ENCODE measurements around the gene NR4A1. TPM values are rescaled to one million over a fixed set of nuclear protein-coding genes. Genes with fewer than 3 reads are reported as not detected.

NR4A1 gene
- total and polyA plus RNA-seq, 2 of the 13 experiments (the other 11 are each of a cell fraction or from before 2014, with no cell fraction given), result 5.7 to 15.2 TPM

DNA sequence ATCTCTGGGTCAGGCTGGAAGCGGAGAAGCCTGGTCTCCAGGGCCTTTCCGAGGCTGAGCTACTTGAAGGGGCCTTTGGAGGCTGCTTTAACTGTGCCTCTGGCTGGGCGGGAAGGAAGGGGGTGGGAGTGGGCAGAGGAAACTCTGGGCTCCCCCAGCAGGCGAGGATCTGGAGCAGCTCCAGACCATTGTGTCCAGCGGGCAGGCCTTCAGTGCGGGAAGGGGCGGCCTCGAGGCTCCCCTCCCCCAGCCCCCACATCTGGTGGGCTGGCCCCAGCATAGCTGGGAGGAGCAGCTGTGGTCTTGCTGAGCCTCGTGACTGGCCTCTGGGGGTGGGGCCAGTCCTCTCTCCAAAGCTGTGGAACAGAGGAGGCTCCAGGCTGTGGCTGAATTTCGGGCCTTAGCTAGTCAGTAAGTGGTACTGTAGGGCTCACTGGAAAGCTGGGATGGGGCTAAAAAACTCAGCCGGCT is 41.1 kb upstream of the NR4A1 start (continued):
- TF ChIP-seq ZNF740 (CRISPR knock-in tag; IDR thresholded peaks at IDR 0.05) (no peak), ZNF781 (CRISPR knock-in tag; IDR thresholded peaks at IDR 0.05; ENCODE audit: borderline replicate concordance, not compliant biosample characterization) (no peak), RFXANK (CRISPR knock-in tag; IDR thresholded peaks at IDR 0.05) (no peak), ASH2L (IDR thresholded peaks at IDR 0.05; ENCODE audit: insufficient read length, low read depth, low read length) (no peak), ZNF30 (CRISPR knock-in tag; IDR thresholded peaks at IDR 0.05) (no peak), NR2F6 (IDR thresholded peaks at IDR 0.05) (no peak), NR2F6 (CRISPR knock-in tag; IDR thresholded peaks at IDR 0.05) (0 out of 2 replicates have a peak, but pooled peaks have one; percentile 18), ARID2 (CRISPR knock-in tag; IDR thresholded peaks at IDR 0.05; ENCODE audit: borderline replicate concordance) (no peak), CBX2 (IDR thresholded peaks at IDR 0.05; ENCODE audit: low read depth, low read length) (no peak), CBX2 (CRISPR knock-in tag; IDR thresholded peaks at IDR 0.05; ENCODE audit: low read depth) (no peak), ZNF546 (CRISPR knock-in tag; conservative IDR thresholded peaks at IDR 0.05) (0 out of 2 replicates have a peak, but pooled peaks have one; percentile 30), FOXM1 (CRISPR knock-in tag; IDR thresholded peaks at IDR 0.05) (no peak), ZNF557 (CRISPR knock-in tag; IDR thresholded peaks at IDR 0.05) (no peak), ZNF773 (CRISPR knock-in tag; IDR thresholded peaks at IDR 0.05; ENCODE audit: borderline replicate concordance) (no peak), PATZ1 (CRISPR knock-in tag; IDR thresholded peaks at IDR 0.05) (peak; percentile 97), ZBTB1 (CRISPR knock-in tag; IDR thresholded peaks at IDR 0.05; ENCODE audit: borderline replicate concordance) (no peak), ZNF432 (CRISPR knock-in tag; IDR thresholded peaks at IDR 0.05; ENCODE audit: borderline replicate concordance) (no peak), RNF2 (conservative IDR thresholded peaks at IDR 0.05; ENCODE audit: low read depth) (no peak), CREM (IDR thresholded peaks at IDR 0.05) (no peak), CREM (CRISPR knock-in tag; IDR thresholded peaks at IDR 0.05) (no peak), KLF13 (CRISPR knock-in tag; IDR thresholded peaks at IDR 0.05) (no peak), KDM1A (CRISPR knock-in tag; IDR thresholded peaks at IDR 0.05) (no peak)
- TF ChIP-seq, protein P1, sequence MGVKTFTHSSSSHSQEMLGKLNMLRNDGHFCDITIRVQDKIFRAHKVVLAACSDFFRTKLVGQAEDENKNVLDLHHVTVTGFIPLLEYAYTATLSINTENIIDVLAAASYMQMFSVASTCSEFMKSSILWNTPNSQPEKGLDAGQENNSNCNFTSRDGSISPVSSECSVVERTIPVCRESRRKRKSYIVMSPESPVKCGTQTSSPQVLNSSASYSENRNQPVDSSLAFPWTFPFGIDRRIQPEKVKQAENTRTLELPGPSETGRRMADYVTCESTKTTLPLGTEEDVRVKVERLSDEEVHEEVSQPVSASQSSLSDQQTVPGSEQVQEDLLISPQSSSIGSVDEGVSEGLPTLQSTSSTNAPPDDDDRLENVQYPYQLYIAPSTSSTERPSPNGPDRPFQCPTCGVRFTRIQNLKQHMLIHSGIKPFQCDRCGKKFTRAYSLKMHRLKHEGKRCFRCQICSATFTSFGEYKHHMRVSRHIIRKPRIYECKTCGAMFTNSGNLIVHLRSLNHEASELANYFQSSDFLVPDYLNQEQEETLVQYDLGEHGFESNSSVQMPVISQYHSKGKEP (CRISPR knock-in tag; IDR thresholded peaks at IDR 0.05), result no peak
- TF ChIP-seq, protein P2, sequence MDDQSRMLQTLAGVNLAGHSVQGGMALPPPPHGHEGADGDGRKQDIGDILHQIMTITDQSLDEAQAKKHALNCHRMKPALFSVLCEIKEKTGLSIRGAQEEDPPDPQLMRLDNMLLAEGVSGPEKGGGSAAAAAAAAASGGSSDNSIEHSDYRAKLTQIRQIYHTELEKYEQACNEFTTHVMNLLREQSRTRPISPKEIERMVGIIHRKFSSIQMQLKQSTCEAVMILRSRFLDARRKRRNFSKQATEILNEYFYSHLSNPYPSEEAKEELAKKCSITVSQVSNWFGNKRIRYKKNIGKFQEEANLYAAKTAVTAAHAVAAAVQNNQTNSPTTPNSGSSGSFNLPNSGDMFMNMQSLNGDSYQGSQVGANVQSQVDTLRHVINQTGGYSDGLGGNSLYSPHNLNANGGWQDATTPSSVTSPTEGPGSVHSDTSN (CRISPR knock-in tag; IDR thresholded peaks at IDR 0.05; ENCODE audit: borderline replicate concordance), result no peak
- TF ChIP-seq, protein P3, sequence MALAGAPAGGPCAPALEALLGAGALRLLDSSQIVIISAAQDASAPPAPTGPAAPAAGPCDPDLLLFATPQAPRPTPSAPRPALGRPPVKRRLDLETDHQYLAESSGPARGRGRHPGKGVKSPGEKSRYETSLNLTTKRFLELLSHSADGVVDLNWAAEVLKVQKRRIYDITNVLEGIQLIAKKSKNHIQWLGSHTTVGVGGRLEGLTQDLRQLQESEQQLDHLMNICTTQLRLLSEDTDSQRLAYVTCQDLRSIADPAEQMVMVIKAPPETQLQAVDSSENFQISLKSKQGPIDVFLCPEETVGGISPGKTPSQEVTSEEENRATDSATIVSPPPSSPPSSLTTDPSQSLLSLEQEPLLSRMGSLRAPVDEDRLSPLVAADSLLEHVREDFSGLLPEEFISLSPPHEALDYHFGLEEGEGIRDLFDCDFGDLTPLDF (CRISPR knock-in tag; IDR thresholded peaks at IDR 0.05), result no peak
- TF ChIP-seq, protein P4, sequence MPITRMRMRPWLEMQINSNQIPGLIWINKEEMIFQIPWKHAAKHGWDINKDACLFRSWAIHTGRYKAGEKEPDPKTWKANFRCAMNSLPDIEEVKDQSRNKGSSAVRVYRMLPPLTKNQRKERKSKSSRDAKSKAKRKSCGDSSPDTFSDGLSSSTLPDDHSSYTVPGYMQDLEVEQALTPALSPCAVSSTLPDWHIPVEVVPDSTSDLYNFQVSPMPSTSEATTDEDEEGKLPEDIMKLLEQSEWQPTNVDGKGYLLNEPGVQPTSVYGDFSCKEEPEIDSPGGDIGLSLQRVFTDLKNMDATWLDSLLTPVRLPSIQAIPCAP (CRISPR knock-in tag; IDR thresholded peaks at IDR 0.05; ENCODE audit: low read depth), result no peak

Data from HepG2 (cell line).